ENCODE measurements around the gene CFAP206. TPM values are rescaled to one million over a fixed set of nuclear protein-coding genes. Genes with fewer than 3 reads are reported as not detected.

The CFAP206 gene
- total RNA-seq, 4 donors from 2014 or later = 0.52 to 3.9 (median 2.8) TPM; not detected in 1

- Histone ChIP-seq H3K27ac (no peak overlapping the region), H3K4me1 (no peaks in the 10 kb centered on the region), H3K36me3 (no peaks in the 10 kb centered on the region), H3K27me3 (no peaks in the 10 kb centered on the region), H3K9me3 (no peaks in the 10 kb centered on the region), H3K4me3 (no peak overlapping the region)
- intact Hi-C loops (cut with DNase I; ENCODE audit: low total_unique reads) = no loop called here
- DNase-seq = peak in 1 of 2 donors; percentile 15
- TF ChIP-seq POLR2A (IDR thresholded peaks at IDR 0.05) = no peak
- TF ChIP-seq CTCF (IDR thresholded peaks at IDR 0.05) = no peak
These were observed 28.7 kb downstream of the CFAP206 start for GRCh38 chr6:87436435-87436834.

- Histone ChIP-seq H3K36me3 (no peaks in the 10 kb centered on the region), H3K4me3 (no peak overlapping the region), H3K27ac (no peak overlapping the region), H3K9me3 (no peaks in the 10 kb centered on the region), H3K27me3 (no peaks in the 10 kb centered on the region), H3K4me1 (no peaks in the 10 kb centered on the region)
- TF ChIP-seq POLR2A (IDR thresholded peaks at IDR 0.05) = no peak
- TF ChIP-seq CTCF (IDR thresholded peaks at IDR 0.05) = no peak
- no peak for DNase-seq
- intact Hi-C loops (cut with DNase I; ENCODE audit: low total_unique reads) = no loop called here
These were observed 33.9 kb downstream of the CFAP206 start for GRCh38 chr6:87441711-87442110.

- H3K36me3 ChIP-seq = no peaks in the 10 kb centered on the region
- no peaks in the 10 kb centered on the region for H3K4me1 ChIP-seq
- intact Hi-C loops (cut with DNase I; ENCODE audit: low total_unique reads) = no loop called here
- H3K4me3 ChIP-seq = no peak overlapping the region
- H3K27me3 ChIP-seq = no peaks in the 10 kb centered on the region
- no peak for DNase-seq
- TF ChIP-seq CTCF (IDR thresholded peaks at IDR 0.05) = no peak
- TF ChIP-seq POLR2A (IDR thresholded peaks at IDR 0.05) = no peak
- H3K9me3 ChIP-seq = no peaks in the 10 kb centered on the region
- no peak overlapping the region for H3K27ac ChIP-seq
These were observed 36.6 kb downstream of the CFAP206 start for GRCh38 chr6:87444362-87444761.

DNA sequence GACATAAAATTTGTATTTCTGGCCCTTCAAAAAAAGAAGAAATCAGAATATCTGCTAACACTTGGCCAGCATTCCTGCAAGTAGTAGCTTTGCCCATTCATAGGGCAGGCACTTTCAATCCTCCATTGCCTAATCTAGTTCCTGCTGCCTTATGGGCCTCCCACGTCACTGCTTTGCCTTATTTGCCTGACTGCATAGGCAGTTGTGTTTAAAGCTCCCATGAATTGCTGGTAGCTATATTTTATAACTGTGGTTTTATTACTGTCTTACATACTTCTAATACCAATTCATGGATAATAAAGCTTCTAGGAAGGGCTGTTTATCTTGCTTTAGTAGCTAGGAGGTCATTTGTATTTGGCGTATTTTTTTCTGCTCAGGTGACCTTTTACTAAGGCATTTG, 57.3 kb downstream of the CFAP206 start:
- H3K9me3 ChIP-seq = no peaks in the 10 kb centered on the region
- DNase-seq = no peak
- no peak overlapping the region for H3K4me3 ChIP-seq
- H3K36me3 ChIP-seq = no peaks in the 10 kb centered on the region
- intact Hi-C loops (cut with DNase I; ENCODE audit: low total_unique reads) = no loop called here
- H3K27ac ChIP-seq = no peak overlapping the region
- no peak for TF ChIP-seq CTCF (IDR thresholded peaks at IDR 0.05)
- TF ChIP-seq POLR2A (IDR thresholded peaks at IDR 0.05) = no peak
- H3K4me1 ChIP-seq = no peaks in the 10 kb centered on the region
- no peaks in the 10 kb centered on the region for H3K27me3 ChIP-seq

DNA sequence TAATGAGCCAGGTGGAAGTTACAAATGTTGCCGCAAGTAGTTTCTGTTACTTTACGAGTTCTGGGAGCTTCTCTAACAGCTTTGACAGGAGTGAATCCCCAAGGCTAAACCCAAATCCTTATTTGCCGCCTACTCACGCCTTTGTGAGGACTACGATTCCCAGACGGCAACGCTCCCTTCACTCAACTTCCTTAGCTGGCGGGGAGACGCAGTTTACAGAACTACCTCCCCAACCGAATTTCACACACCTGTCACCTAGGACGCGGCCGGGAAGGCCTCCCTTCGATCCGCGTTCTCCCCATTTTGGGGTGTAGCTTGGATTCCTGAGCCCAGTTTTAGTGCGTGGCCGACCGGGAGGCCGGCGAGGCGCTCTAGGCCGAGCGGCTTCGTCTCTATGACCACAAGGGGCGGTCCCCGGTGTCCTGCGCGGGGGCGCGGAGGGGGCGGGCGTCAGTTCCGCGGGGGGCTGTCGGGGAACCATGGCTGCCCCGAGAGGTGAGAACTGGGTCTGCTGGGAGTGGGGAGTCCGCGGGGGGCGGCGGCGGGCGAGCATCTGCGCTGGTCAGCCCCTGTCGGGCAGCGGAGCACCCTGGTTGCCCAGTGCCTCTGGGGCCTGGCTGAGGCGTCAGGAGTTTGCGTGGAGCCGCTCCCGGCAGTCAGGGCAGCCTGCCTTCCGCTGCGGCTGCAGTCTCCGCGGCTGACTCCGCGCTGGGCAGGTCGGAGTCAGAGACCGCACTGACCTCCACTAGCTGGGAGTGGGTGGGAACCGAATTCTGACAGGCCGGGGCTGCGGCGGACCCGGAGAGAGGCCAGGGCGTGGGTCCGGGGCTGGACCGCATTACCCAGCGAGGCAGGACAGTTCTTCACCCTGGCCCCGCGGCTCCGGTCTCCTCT, 65.0 kb downstream of the CFAP206 start, which contains the start of gene SLC35A1:
SLC35A1 (plus strand) TSS at position 450 of the 894 bp plus-strand sequence; CDS start at position 480, 30 bp downstream.
- intact Hi-C loops (cut with DNase I; ENCODE audit: low total_unique reads) = no loop called here
- DNase-seq = peak; percentile 81 to 84
- H3K27me3 ChIP-seq = no peaks in the 10 kb centered on the region
- peak within 1 kb of the TSS; percentile 60 to 80 for H3K4me3 ChIP-seq
- TF ChIP-seq CTCF (IDR thresholded peaks at IDR 0.05) (peak; percentile 19 to 52 (median 28)), POLR2A (IDR thresholded peaks at IDR 0.05) (peak; percentile 34 to 71)
- H3K27ac ChIP-seq = peak within 1 kb of the TSS; percentile 90 to 93
- no peaks in the 10 kb centered on the region for H3K9me3 ChIP-seq
- H3K4me1 ChIP-seq = peaks cover 0 to 5% of the 10 kb centered on the region in 2 donors
- H3K36me3 ChIP-seq = no peaks in the 10 kb centered on the region
